ENCODE results near the gene MSLN. TPM values are rescaled to one million over a fixed set of nuclear protein-coding genes. Genes with fewer than 3 reads are reported as not detected.

The MSLN gene
- total RNA-seq, 6 experiments from 2014 or later, result 0.25 TPM; not detected in 5

- no peak overlapping the region for H3K27ac ChIP-seq
- TF ChIP-seq CTCF (IDR thresholded peaks at IDR 0.05), result no peak
- TF ChIP-seq POLR2A (IDR thresholded peaks at IDR 0.05), result no peak
- H3K9me3 ChIP-seq, result no peaks in the 10 kb centered on the region
- no peaks in the 10 kb centered on the region for H3K36me3 ChIP-seq
- WGBS (ENCODE audit: insufficient coverage, low coverage, low lambda C conversion rate, missing lambda C conversion rate), result 78% methylated on average over 7 of the region's 34 CpGs
- ATAC-seq (no peak), DNase-seq (peak in 1 of 3 donors; percentile 49)
- no peak overlapping the region for H3K4me3 ChIP-seq
- H3K4me1 ChIP-seq, result no peaks in the 10 kb centered on the region
- H3K27me3 ChIP-seq, result no peaks in the 10 kb centered on the region
- intact Hi-C loops (cut with DNase I), result no loop called here
Measured at GRCh38 chr16:759110-759910, 1.2 kb upstream of the MSLN start.

DNA sequence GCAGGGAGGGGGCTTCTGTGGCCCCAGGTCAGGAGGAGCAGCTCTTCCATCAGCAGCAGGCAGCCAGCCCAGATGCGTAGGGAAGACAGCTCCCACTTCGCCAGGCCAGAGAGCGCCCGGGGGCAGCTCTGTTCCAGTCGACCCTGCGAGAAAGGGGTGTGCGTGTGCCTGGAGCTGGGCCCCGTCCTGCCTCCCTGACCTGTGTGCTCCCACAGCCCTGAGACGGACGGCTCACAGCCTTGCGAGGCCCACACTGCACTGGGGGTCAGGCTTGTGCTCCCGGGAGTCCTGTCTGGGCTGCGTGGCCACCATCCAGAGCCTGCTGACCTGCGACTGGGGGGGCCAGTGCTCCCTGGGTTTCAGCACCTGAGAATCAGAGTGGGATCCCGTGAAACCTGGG is 469 bp upstream of the MSLN start:
- no CpG with 5 or more reads among the region's 15 CpGs for WGBS (ENCODE audit: insufficient coverage, low coverage, low lambda C conversion rate, missing lambda C conversion rate)
- no peak overlapping the region for H3K27ac ChIP-seq
- H3K4me1 ChIP-seq, result no peaks in the 10 kb centered on the region
- no peak for TF ChIP-seq POLR2A (IDR thresholded peaks at IDR 0.05)
- TF ChIP-seq CTCF (IDR thresholded peaks at IDR 0.05), result no peak
- H3K9me3 ChIP-seq, result no peaks in the 10 kb centered on the region
- H3K36me3 ChIP-seq, result no peaks in the 10 kb centered on the region
- H3K27me3 ChIP-seq, result no peaks in the 10 kb centered on the region
- H3K4me3 ChIP-seq, result no peak overlapping the region
- intact Hi-C loops (cut with DNase I), result no loop called here
- ATAC-seq (no peak), DNase-seq (peak in 1 of 3 donors; percentile 49)

DNA sequence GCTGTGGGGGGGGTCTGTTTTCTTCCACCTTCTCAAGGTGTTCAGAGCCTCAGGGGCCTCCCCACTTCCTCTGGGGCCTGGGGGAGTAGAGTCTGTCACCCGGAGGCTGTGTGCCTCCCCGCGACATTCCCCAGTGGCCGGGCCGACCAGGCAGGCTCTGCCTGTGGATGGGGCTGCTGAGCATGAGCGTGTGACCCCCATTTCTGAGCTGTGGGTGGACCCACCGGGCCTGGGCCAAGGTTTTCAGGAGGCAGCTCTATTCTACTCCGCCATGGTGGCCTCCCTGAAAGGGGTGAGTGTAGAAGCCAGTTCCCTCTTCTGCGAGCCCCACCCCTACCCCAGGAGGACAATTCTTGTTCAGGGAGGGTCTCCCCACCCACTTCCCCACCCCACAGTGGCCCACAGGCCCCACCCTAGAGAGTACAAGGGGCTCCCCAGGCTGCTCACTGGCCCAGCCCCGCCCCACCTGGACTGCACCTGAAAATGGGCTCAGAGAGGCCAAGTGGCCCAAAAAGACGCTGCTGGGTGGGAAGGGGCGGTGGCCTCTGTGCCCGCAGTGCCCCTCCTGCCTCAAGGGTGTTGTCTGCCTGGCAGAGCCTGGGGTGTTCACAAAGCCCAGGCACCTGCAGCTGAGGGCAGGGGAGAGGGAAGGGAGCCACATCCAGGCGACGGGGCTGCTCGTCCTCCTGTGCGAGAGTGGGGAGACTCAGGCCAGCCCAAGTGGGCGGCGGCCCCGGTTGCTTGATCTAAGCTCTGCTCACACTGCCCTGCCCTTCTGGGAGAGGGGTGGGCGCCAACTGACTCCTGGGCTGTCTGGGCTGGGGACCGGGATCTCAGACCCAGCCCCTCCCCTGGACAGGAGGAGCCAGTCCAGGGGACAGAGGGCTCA is 1.3 kb downstream of the MSLN start:
- no peak for TF ChIP-seq CTCF (IDR thresholded peaks at IDR 0.05)
- TF ChIP-seq POLR2A (IDR thresholded peaks at IDR 0.05), result no peak
- Histone ChIP-seq H3K36me3 (no peaks in the 10 kb centered on the region), H3K27ac (no peak overlapping the region), H3K4me1 (no peaks in the 10 kb centered on the region), H3K27me3 (no peaks in the 10 kb centered on the region), H3K4me3 (no peak overlapping the region), H3K9me3 (no peaks in the 10 kb centered on the region)
- intact Hi-C loops (cut with DNase I), result no loop called here
- no CpG with 5 or more reads among the region's 22 CpGs for WGBS (ENCODE audit: insufficient coverage, low coverage, low lambda C conversion rate, missing lambda C conversion rate)
- DNase-seq (no peak), ATAC-seq (no peak)

- no peaks in the 10 kb centered on the region for H3K9me3 ChIP-seq
- no peak overlapping the region for H3K27ac ChIP-seq
- WGBS (ENCODE audit: insufficient coverage, low coverage, low lambda C conversion rate, missing lambda C conversion rate), result 60% methylated on average over 4 of the region's 17 CpGs
- no peaks in the 10 kb centered on the region for H3K27me3 ChIP-seq
- no peaks in the 10 kb centered on the region for H3K4me1 ChIP-seq
- DNase-seq (no peak), ATAC-seq (no peak)
- no peak overlapping the region for H3K4me3 ChIP-seq
- intact Hi-C loops (cut with DNase I), result no loop called here
- H3K36me3 ChIP-seq, result no peaks in the 10 kb centered on the region
- TF ChIP-seq CTCF (IDR thresholded peaks at IDR 0.05), result no peak
- TF ChIP-seq POLR2A (IDR thresholded peaks at IDR 0.05), result no peak
Measured at GRCh38 chr16:762595-763268, 2.2 kb downstream of the MSLN start.
